Activated CD4-positive, alpha-beta T cell treated with anti-CD3 and anti-CD28 coated beads, Interleukin-2, amount 10 ng/mL, durations not matched to agents 7 days and 5 days (primary cell): Measurements from ENCODE around the gene TBL2. TPM values are rescaled to one million over a fixed set of nuclear protein-coding genes. Genes with fewer than 3 reads are reported as not detected.
"Not testable (repeated sequence)": the region's sequence is repeated elsewhere in the genome, so short reads cannot be mapped to it uniquely, and the experiment has no call there.

Source experiments
- CTCF ChIA-PET: fragments of 350-600 bp; sonication (Branson Sonifier 250); formaldehyde crosslinking; loops from one replicate; lab custom pipeline; 2021; ENCODE audit warnings: antibody characterized with exemption; lab: Charles Lee
- POLR2A ChIA-PET: fragments of 350-600 bp; sonication (Branson Sonifier 250); formaldehyde crosslinking; loops from one replicate; lab custom pipeline; 2021; ENCODE audit warnings: antibody characterized with exemption; lab: Charles Lee
- DNase-seq: peaks from one replicate; pipeline ENCODE4 v3.0.0-alpha.2; 2020
- H3K27ac Mint-ChIP-seq: one replicate; pipeline ENCODE4 v1.8.0; 2021; ENCODE audit warnings: mild to moderate bottlenecking, moderate library complexity, mixed read lengths
- H3K27me3 Mint-ChIP-seq: one replicate; pipeline ENCODE4 v1.8.0; 2021; ENCODE audit warnings: mixed read lengths
- H3K36me3 Mint-ChIP-seq: one replicate; pipeline ENCODE4 v1.8.0; 2021; ENCODE audit warnings: low read depth, mixed read lengths
- H3K4me1 Mint-ChIP-seq: one replicate; pipeline ENCODE4 v1.8.0; 2021; ENCODE audit warnings: mixed read lengths
- H3K4me3 Mint-ChIP-seq: one replicate; pipeline ENCODE4 v1.8.0; 2021; ENCODE audit warnings: mild to moderate bottlenecking, moderate library complexity, mixed read lengths
- H3K9me3 Mint-ChIP-seq: one replicate; pipeline ENCODE4 v1.8.0; 2021; ENCODE audit warnings: mixed read lengths
- total RNA-seq, 2 experiments: library from RNA; stranded (reverse); gene quantifications; one replicate each; pipeline ENCODE4 v1.2.3, GENCODE V29; 2021

The TBL2 gene
- total RNA-seq, 2 experiments from 2014 or later, result 25.3 to 28.2 TPM

DNA sequence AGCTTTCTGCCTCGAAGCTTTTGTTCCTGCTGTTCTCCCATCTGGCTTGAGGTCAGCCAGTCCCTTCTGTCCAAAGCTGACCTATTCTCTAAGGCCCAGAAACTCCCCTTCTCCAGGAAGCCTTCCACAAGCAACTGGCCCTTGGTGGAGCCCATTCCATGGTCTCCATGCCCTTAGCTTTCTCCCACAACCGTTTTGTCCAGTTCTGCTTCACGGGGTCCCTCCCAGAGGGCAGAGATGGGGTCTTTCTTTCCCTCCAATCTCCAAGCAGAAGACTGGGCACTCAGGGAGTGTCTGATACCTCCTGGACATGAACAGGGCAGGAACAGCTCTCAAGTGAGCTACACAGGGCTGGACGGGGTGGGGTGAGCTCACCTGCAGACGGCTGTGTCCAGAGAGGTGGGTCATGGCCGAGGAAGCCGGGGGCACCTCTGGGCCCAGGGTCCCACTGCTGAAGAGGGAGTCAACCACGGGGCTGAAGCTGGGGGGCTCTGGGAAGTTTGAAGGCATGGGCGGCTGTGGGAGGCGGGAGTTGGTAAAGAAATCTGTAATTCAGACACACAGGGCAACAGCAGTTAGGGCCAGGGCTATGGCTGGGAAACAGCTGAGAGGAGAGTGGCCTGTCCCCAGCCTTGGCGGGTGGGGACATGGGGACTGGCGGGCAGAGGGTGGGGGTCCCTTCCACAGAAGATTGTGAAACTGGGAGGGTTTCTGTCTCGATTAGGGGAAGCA lies 20.9 kb upstream of the TBL2 start:
- POLR2A ChIA-PET, result no interaction called here
- Mint-ChIP-seq H3K36me3 (no peaks in the 10 kb centered on the region), H3K27me3 (peaks cover 6% of the 10 kb centered on the region), H3K4me3 (no peak overlapping the region), H3K27ac (no peak overlapping the region), H3K4me1 (no peaks in the 10 kb centered on the region), H3K9me3 (no peaks in the 10 kb centered on the region)
- DNase-seq, result no peak
- CTCF ChIA-PET, result interaction anchor here (0.8 to 1.3 kb wide), 3 partner anchors 10 to 135 kb away, joined by 3 to 6 read pairs (median 4); no protein-coding TSS in a partner anchor

DNA sequence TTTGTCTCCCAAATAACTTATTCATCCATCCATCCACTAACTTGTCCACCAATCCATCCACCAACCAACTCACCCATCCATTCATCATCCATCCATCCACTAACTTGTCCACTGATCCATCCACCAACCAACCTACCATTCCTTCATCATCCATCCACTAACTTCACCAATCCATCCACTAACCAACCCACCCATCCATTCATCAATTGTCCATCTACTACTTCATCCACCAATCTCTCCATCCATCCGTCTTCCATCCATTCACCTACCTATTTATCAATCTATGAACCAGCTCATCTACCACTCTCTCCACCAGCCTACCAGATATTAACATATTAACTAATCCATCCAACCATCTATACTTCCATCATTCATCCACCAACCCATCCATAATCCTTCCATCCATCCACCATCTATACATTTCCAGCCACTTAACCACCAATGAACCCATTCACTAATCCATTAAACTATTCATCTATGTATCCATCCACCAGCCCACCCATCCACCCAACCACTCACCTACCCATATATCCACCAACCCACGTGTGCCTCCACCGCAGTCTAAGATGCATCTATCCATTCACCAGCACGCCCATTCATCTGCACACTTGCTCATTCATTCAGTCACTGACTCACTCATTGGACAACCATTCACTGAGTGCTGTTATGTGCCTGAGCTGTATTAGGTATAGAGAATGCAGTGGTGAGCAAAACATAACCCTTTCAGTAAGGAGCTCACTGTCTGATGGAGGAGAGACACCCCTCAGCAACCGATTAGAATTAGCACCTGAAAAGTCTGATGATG lies 19.8 kb upstream of the TBL2 start:
- Mint-ChIP-seq H3K4me1 (no peaks in the 10 kb centered on the region), H3K9me3 (no peaks in the 10 kb centered on the region), H3K27ac (no peak overlapping the region), H3K36me3 (no peaks in the 10 kb centered on the region), H3K27me3 (peaks cover 6% of the 10 kb centered on the region), H3K4me3 (no peak overlapping the region)
- no peak for DNase-seq
- CTCF ChIA-PET, result interaction anchor here (1.3 kb wide), 1 partner anchor 9 kb away, joined by 5 read pairs; no protein-coding TSS in a partner anchor
- POLR2A ChIA-PET, result no interaction called here

DNA sequence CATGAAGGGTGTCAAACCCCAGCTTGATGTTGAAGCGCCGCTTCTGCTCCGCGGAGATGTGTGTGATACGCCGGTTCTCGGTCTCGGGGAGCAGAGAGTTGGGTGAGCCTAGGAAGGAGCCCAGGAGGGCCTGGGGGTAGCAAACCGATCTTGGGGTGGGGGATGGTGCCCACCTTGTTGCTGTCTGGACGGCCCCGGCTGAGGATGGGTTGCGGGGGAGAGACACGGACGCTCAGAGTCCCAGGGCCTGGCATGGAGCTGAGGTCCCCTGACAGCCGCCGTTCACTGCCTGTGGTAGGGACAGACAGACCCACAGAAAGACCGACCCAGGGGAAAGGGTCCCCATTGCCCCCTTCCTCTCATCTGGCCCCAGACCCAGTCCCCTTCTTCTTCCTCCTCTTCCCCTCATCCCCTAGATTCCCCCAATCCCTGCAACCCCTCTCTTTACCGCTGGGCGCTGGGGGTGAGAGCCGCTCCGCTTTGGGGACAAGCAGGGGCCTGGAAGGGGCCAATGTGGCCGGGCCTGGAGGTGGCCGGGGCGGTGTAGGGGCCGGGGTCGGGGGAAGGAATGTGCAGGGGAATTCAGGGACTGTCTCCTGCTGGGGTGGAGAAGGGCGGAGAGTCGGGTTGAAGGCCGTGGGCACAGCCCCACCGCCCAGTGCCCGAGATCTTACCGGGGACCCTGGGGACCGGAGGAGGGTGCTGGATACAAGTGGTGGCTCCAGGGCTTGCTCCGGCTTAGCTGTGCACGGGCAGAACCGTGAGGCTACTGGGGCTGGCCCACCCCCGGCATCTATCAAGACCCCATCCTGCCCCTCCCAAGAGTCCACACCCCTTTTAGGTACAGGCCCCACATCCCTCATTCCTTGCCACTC lies 18.0 kb upstream of the TBL2 start:
- no peak for DNase-seq
- POLR2A ChIA-PET, result no interaction called here

DNA sequence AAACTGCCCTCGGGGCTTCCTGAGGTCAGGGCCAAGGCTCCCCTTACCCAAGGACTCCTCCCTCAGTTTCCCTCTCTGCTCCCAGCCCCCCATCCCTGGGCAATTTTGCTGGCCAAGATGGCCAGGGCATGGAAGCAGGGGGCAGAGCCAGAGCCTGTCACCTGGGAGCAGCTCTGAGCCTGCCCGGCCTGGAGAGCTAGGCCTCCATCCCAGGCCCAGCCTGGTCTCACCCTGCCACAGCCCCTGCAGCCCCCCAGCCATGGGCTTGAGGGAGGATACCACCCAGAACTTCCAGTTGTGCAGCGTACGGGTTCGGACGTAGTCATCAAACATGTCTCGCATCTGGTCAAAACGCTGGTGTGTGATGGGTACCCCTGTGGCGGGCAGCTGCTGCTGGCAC lies 17.0 kb upstream of the TBL2 start:
- Mint-ChIP-seq H3K9me3 (no peaks in the 10 kb centered on the region), H3K4me3 (no peak overlapping the region), H3K4me1 (no peaks in the 10 kb centered on the region), H3K27ac (no peak overlapping the region), H3K36me3 (no peaks in the 10 kb centered on the region), H3K27me3 (peaks cover 6% of the 10 kb centered on the region)
- DNase-seq, result no peak
- ChIA-PET POLR2A (no interaction called here), CTCF (interaction anchor here (1.2 to 2.5 kb wide), 3 partner anchors 8 to 73 kb away, joined by 3 to 7 read pairs (median 6); partner anchors contain the start of gene VPS37D)

More for the DNA sequence above, 18.0 kb upstream of the TBL2 start:
- no peak overlapping the region for H3K4me3 Mint-ChIP-seq
- CTCF ChIA-PET, result interaction anchor here (0.6 to 2.5 kb wide), 3 partner anchors 7 to 169 kb away, joined by 3 to 7 read pairs (median 3); partner anchors contain the start of gene VPS37D
- H3K27ac Mint-ChIP-seq, result no peak overlapping the region
- H3K27me3 Mint-ChIP-seq, result peaks cover 6% of the 10 kb centered on the region
- H3K36me3 Mint-ChIP-seq, result no peaks in the 10 kb centered on the region
- H3K9me3 Mint-ChIP-seq, result no peaks in the 10 kb centered on the region
- no peaks in the 10 kb centered on the region for H3K4me1 Mint-ChIP-seq

DNA sequence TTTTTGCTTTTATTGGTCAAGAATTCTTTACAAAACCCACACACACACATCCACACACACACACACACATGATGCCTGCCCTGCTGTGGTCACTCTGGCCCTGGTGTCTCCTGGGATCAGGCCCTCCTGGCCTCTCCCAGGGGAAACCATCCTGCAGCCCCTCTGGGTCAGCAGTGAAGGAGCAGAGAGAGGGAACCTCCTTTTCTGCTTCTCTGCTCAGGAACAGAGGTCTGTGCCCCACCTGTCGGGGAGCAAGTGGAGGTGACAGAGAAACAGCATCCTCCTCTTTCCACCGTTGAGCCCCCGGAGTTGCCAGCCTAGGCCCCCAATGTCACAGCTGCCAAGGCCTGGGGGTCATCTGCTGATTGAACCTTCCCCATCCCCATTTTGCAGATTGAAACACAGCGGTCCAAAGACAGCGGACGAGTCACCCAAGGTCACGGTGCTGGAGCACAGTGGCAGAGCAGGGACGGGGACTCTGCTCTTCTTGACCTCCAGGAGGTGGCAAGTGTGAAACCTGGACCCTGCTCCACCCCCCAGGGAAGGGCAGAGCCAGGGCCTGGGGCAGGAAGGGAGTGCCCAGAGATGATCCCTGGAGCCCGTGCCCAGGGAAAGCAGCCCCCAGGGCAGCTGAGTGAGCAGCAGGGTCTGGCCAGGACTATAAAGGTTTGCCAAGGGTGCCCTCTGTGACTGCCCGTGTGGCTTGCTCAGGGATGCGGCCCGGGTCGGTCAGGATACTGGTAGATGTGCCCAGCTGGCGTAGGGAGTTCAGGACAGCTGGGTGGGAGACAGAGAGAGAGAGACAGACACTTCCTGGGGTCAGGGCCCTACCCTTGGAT lies 15.0 kb upstream of the TBL2 start:
- no peaks in the 10 kb centered on the region for H3K9me3 Mint-ChIP-seq
- H3K27ac Mint-ChIP-seq, result no peak overlapping the region
- peaks cover 6% of the 10 kb centered on the region for H3K27me3 Mint-ChIP-seq
- POLR2A ChIA-PET, result no interaction called here
- no peak for DNase-seq
- H3K4me3 Mint-ChIP-seq, result no peak overlapping the region
- CTCF ChIA-PET, result interaction anchor here (1.7 to 2.5 kb wide), 2 partner anchors 10 to 13 kb away, joined by 4 to 7 read pairs; no protein-coding TSS in a partner anchor
- H3K36me3 Mint-ChIP-seq, result no peaks in the 10 kb centered on the region
- H3K4me1 Mint-ChIP-seq, result no peaks in the 10 kb centered on the region

DNA sequence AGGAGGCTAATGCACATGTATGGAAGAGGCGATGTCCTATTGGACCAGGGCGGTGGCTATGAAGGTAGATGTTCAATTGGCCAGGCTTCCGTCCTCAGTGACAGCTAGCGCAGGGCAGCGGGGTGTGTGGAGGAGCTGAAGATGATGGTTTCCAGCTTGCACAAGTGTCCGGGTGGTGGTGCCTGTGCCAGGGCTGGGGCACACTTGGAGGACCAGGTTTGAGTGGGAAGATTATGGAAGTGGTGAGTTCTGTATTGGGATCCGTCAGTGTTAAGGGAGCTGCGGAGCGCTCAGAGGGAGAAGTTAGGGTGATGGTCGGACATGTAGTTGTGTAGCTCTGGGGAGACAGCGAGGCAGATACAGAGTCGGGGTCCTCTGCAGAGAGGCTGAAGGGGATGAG lies 8.5 kb upstream of the TBL2 start:
- no peak for DNase-seq
- Mint-ChIP-seq H3K27ac (no peak overlapping the region), H3K4me1 (peaks cover 7% of the 10 kb centered on the region), H3K36me3 (no peaks in the 10 kb centered on the region), H3K4me3 (no peak overlapping the region), H3K27me3 (peaks cover 4% of the 10 kb centered on the region), H3K9me3 (no peaks in the 10 kb centered on the region)
- ChIA-PET POLR2A (no interaction called here), CTCF (interaction anchor here (0.6 to 1.6 kb wide), 4 partner anchors 19 to 147 kb away, joined by 3 to 6 read pairs (median 4); no protein-coding TSS in a partner anchor)

DNA sequence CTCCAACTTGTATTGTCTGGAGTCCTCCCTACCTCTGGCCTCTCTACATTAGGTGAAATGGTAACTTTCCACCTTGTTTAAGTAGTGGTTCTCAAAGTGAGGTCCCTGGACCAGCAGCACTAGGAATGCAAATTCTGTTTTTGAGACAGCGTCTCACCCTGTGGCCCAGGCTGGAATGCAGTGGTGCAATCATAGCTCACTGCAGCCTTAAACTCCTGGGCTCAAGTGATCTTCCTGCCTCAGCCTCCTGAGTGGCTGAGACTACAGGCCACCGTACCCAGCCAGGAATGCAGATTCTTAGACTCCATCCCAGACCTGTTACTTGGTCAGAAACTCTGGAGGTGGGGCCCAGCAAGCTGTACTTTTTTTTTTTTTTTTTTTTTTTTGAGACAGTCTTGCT lies 6.8 kb upstream of the TBL2 start:
- peaks cover 4% of the 10 kb centered on the region for H3K27me3 Mint-ChIP-seq
- no peak overlapping the region for H3K4me3 Mint-ChIP-seq
- POLR2A ChIA-PET, result no interaction called here
- H3K9me3 Mint-ChIP-seq, result no peaks in the 10 kb centered on the region
- no peak for DNase-seq
- CTCF ChIA-PET, result interaction anchor here (1.4 to 2.3 kb wide), 3 partner anchors 15 to 149 kb away, joined by 6 to 8 read pairs (median 6); no protein-coding TSS in a partner anchor
- no peaks in the 10 kb centered on the region for H3K36me3 Mint-ChIP-seq
- no peak overlapping the region for H3K27ac Mint-ChIP-seq
- peaks cover 12% of the 10 kb centered on the region for H3K4me1 Mint-ChIP-seq

DNA sequence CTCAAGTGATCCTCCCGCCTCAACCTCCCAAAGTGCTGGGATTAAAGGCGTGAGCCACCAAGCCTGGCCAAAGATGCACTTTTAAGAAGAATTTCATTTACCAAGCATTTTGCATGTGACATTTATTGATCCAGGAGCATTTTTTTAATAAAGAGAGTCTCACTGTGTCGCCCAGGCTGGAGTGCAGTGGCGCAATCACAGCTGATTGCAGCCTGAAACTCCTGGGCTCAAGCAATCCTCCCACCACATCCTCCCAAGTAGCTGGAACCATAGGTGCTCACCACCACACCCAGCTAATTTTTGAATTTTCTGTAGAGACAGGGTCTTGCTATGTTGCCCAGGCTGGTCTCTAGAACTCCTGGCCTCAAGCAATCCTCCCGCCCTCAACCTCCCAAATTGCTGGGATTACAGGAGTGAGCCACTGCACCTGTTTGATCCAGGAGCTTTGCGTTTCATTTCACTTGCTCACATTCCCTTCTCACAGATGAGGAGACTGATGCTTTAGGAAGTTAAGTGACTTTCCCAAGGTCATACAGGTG lies 4.4 kb upstream of the TBL2 start:
- POLR2A ChIA-PET, result no interaction called here
- no peak overlapping the region for H3K4me3 Mint-ChIP-seq

DNA sequence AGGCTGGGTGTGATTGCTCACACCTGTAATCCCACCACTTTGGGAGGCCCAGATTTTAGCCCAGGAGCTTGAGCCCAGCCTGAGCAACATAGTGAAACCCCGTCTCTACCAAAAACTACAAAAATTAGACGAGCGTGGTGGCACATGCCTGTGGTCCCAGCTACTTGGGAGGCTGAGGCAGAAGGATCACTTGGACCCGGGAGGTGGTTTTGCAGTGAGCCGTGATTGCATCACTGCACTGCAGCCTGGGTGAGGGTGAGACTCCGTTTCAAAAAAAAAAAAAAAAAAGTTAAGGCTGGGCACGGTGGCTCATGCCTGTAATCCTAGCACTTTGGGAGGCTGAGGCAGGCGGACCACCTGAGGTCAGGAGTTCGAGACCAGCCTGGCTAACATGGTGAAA lies 2.6 kb upstream of the TBL2 start:
- H3K36me3 Mint-ChIP-seq, POLR2A ChIA-PET, H3K4me3 Mint-ChIP-seq, H3K9me3 Mint-ChIP-seq, H3K27me3 Mint-ChIP-seq, DNase-seq, H3K27ac Mint-ChIP-seq: not testable (repeated sequence)
- CTCF ChIA-PET, result interaction anchor here (1.1 kb wide), 1 partner anchor 87 kb away, joined by 3 read pairs; no protein-coding TSS in a partner anchor
- peaks cover 33% of the 10 kb centered on the region for H3K4me1 Mint-ChIP-seq

More for the DNA sequence above, 4.4 kb upstream of the TBL2 start:
- no peak overlapping the region for H3K27ac Mint-ChIP-seq
- no peaks in the 10 kb centered on the region for H3K9me3 Mint-ChIP-seq
- DNase-seq, result no peak
- peaks cover 20% of the 10 kb centered on the region for H3K4me1 Mint-ChIP-seq
- H3K27me3 Mint-ChIP-seq, result peaks cover 4% of the 10 kb centered on the region
- CTCF ChIA-PET, result interaction anchor here (2.3 kb wide), 1 partner anchor 152 kb away, joined by 6 read pairs; no protein-coding TSS in a partner anchor
- peaks cover 2% of the 10 kb centered on the region for H3K36me3 Mint-ChIP-seq

DNA sequence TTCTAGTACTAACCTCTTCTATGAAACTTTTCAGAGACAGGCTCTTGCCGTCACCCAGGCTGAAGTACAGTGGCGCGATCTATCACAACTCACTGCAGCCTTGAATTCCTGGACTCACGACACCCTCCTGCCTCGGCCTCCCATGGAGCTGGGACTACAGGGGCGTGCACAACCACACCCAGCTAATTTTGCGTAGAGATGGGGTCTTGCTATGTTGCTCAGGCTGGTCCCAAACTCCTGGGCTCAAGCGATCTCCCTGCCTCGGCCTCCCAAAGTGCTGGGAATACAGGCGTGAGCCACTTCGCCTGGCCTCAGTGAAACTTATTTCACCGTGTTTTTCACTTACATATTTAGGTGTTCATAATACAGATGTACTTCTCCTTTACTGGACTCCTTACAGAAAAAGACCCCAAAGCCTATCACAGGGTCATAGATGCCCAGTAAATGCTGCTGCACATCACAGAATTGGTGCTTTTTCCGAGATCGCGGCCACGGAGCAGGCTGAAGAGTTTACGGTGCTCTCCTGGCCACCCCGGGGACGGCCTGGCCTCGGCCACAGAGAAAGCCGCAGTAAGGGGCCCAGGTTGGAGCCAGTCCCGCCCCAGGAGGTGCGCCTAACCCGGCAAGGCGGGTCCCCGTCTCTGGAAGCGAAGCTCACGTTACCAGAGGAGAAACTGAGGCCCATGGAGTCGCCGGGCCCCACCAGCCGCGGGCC lies 595 bp downstream of the TBL2 start:
- Mint-ChIP-seq H3K9me3 (no peaks in the 10 kb centered on the region), H3K4me1 (peaks cover 33% of the 10 kb centered on the region), H3K36me3 (peaks cover 23% of the 10 kb centered on the region), H3K27me3 (no peaks in the 10 kb centered on the region), H3K4me3 (peak overlapping the region; percentile 96), H3K27ac (peak overlapping the region; percentile 86)
- DNase-seq, result no peak
- CTCF ChIA-PET, result interaction anchor here (0.5 to 1.3 kb wide), 5 partner anchors 9 to 690 kb away, joined by 3 to 4 read pairs (median 3); no protein-coding TSS in a partner anchor
- POLR2A ChIA-PET, result interaction anchor here (0.7 kb wide), 1 partner anchor 12 kb away, joined by 3 read pairs; no protein-coding TSS in a partner anchor

DNA sequence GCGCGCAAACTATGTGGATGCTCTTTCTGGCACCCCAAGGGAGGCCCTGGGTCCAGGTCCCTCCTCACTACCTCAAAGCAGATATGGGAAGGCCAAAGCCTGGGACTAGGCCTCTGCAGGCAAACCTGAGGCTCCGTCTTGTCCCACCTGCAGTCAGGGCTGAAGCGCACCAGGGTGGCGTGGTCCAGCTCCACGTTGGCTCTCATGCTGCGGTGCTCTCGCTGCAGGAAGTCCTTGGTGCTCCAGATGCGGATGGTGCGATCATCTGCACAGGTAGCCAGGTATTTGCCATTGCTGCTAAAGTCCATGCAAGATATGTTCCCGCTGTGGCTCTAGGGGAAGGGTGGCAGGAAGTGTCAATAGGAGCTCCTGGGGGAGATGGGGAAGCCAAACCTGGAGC lies 4.6 kb downstream of the TBL2 start:
- no peaks in the 10 kb centered on the region for H3K9me3 Mint-ChIP-seq
- H3K36me3 Mint-ChIP-seq, result peaks cover 48% of the 10 kb centered on the region
- ChIA-PET POLR2A (no interaction called here), CTCF (no interaction called here)
- DNase-seq, result no peak
- H3K4me1 Mint-ChIP-seq, result peaks cover 19% of the 10 kb centered on the region
- H3K27ac Mint-ChIP-seq, result no peak overlapping the region
- no peaks in the 10 kb centered on the region for H3K27me3 Mint-ChIP-seq
- no peak overlapping the region for H3K4me3 Mint-ChIP-seq
